Measurements from ENCODE around the gene LCE1E. TPM values are rescaled to one million over a fixed set of nuclear protein-coding genes. Genes with fewer than 3 reads are reported as not detected.

The LCE1E gene
- total RNA-seq = not detected

- no peak within 1 kb of the TSS for H3K4me3 ChIP-seq
- TF ChIP-seq CTCF (IDR thresholded peaks at IDR 0.05) (no peak), POLR2A (IDR thresholded peaks at IDR 0.05) (no peak)
- DNase-seq (no peak), ATAC-seq (no peak)
- H3K9me3 ChIP-seq = no peaks in the 10 kb centered on the region
- 19 to 41% methylated on average over 2 of the region's 2 CpGs for WGBS, 2 donors
- no peaks in the 10 kb centered on the region for H3K36me3 ChIP-seq (replicated peaks in 1 of 2; ENCODE audit: insufficient read depth in 1 of 2, low read depth in 2 of 2)
- no peaks in the 10 kb centered on the region for H3K4me1 ChIP-seq
- H3K27ac ChIP-seq = no peak within 1 kb of the TSS
- intact Hi-C loops (cut with DNase I) = no loop called here
- H3K27me3 ChIP-seq = no peaks in the 10 kb centered on the region
Measured at GRCh38 chr1:152786077-152786476, at the start of gene LCE1E. TSS of gene LCE1E (plus strand) at chr1:152786257. CDS start at chr1:152787300, 1,043 bp downstream.

- ATAC-seq = no peak
- H3K27ac ChIP-seq = no peak overlapping the region
- WGBS, 2 donors = 57 to 58% methylated on average over 5 of the region's 5 CpGs
- H3K36me3 ChIP-seq (replicated peaks in 1 of 2; ENCODE audit: insufficient read depth in 1 of 2, low read depth in 2 of 2) = no peaks in the 10 kb centered on the region
- no peaks in the 10 kb centered on the region for H3K9me3 ChIP-seq
- intact Hi-C loops (cut with DNase I) = no loop called here
- H3K4me1 ChIP-seq = no peaks in the 10 kb centered on the region
- no peak for DNase-seq
- no peak overlapping the region for H3K4me3 ChIP-seq
- no peaks in the 10 kb centered on the region for H3K27me3 ChIP-seq
- TF ChIP-seq CTCF (IDR thresholded peaks at IDR 0.05) = no peak
- TF ChIP-seq POLR2A (IDR thresholded peaks at IDR 0.05) = no peak
Measured at GRCh38 chr1:152737997-152738396, 48.1 kb upstream of the LCE1E start.

GRCh38 chr1:152739841-152740240 is 46.2 kb upstream of the LCE1E start:
- TF ChIP-seq POLR2A (IDR thresholded peaks at IDR 0.05) (no peak), CTCF (IDR thresholded peaks at IDR 0.05) (no peak)
- H3K36me3 ChIP-seq (replicated peaks in 1 of 2; ENCODE audit: insufficient read depth in 1 of 2, low read depth in 2 of 2) = no peaks in the 10 kb centered on the region
- no peaks in the 10 kb centered on the region for H3K9me3 ChIP-seq
- H3K27me3 ChIP-seq = no peaks in the 10 kb centered on the region
- H3K27ac ChIP-seq = no peak overlapping the region
- H3K4me3 ChIP-seq = no peak overlapping the region
- H3K4me1 ChIP-seq = no peaks in the 10 kb centered on the region
- DNase-seq (no peak), ATAC-seq (no peak)
- intact Hi-C loops (cut with DNase I) = no loop called here
- 69 to 78% methylated on average over 3 of the region's 3 CpGs for WGBS, 2 donors

- DNase-seq (no peak), ATAC-seq (no peak)
- no peak for TF ChIP-seq POLR2A (IDR thresholded peaks at IDR 0.05)
- no peaks in the 10 kb centered on the region for H3K4me1 ChIP-seq
- H3K9me3 ChIP-seq = no peaks in the 10 kb centered on the region
- no peak overlapping the region for H3K27ac ChIP-seq
- intact Hi-C loops (cut with DNase I) = no loop called here
- no peaks in the 10 kb centered on the region for H3K27me3 ChIP-seq
- no peaks in the 10 kb centered on the region for H3K36me3 ChIP-seq (replicated peaks in 1 of 2; ENCODE audit: insufficient read depth in 1 of 2, low read depth in 2 of 2)
- H3K4me3 ChIP-seq = no peak overlapping the region
Measured at GRCh38 chr1:152741656-152742055, 44.4 kb upstream of the LCE1E start.

- intact Hi-C loops (cut with DNase I) = no loop called here
- Histone ChIP-seq H3K4me1 (no peaks in the 10 kb centered on the region), H3K27me3 (no peaks in the 10 kb centered on the region), H3K4me3 (no peak overlapping the region), H3K36me3 (replicated peaks in 1 of 2; ENCODE audit: insufficient read depth in 1 of 2, low read depth in 2 of 2) (no peaks in the 10 kb centered on the region), H3K27ac (no peak overlapping the region), H3K9me3 (no peaks in the 10 kb centered on the region)
- no peak for TF ChIP-seq POLR2A (IDR thresholded peaks at IDR 0.05)
- no peak for TF ChIP-seq CTCF (IDR thresholded peaks at IDR 0.05)
- no peak for ATAC-seq
- no peak for DNase-seq
- 49 to 52% methylated on average over 2 of the region's 2 CpGs for WGBS, 2 donors
Measured at GRCh38 chr1:152743371-152744145, 42.5 kb upstream of the LCE1E start.

Measured in body of pancreas (tissue), 4 donors.